ENCODE results near the gene F12.

- TF ChIP-seq CTCF (IDR thresholded peaks at IDR 0.05 in 2 of 3, conservative IDR thresholded peaks at IDR 0.05 in 1 of 3; ENCODE audit: borderline replicate concordance in 1 of 3, insufficient read depth in 1 of 3, low read depth in 2 of 3, low read length in 2 of 3) (no peak), POLR2A (IDR thresholded peaks at IDR 0.05; ENCODE audit: borderline replicate concordance, extremely low read depth, insufficient read depth, insufficient read length) (no peak), ATF3 (IDR thresholded peaks at IDR 0.05) (no peak), EZH2phosphoT487 (IDR thresholded peaks at IDR 0.05; ENCODE audit: borderline replicate concordance) (no peak), REST (IDR thresholded peaks at IDR 0.05; ENCODE audit: low read depth) (no peak), MAX (IDR thresholded peaks at IDR 0.05) (no peak), EZH2 (IDR thresholded peaks at IDR 0.05) (no peak), ELF1 (IDR thresholded peaks at IDR 0.05; ENCODE audit: borderline replicate concordance, low read depth) (no peak), POLR2AphosphoS5 (IDR thresholded peaks at IDR 0.05; ENCODE audit: low read depth, low read length) (no peak), SP1 (IDR thresholded peaks at IDR 0.05; ENCODE audit: low read depth) (no peak), ZBTB33 (IDR thresholded peaks at IDR 0.05; ENCODE audit: extremely low read depth, insufficient replicate concordance, low read length) (no peak), JUND (IDR thresholded peaks at IDR 0.05) (no peak), ZNF274 (IDR thresholded peaks at IDR 0.05; ENCODE audit: low read depth, low read length) (no peak)
Measured at GRCh38 chr5:177450667-177451424, 41.5 kb upstream of the F12 start.
